Jurkat, Clone E6-1 (cell line): ENCODE measurements around the gene PLPPR5.
"Not testable (repeated sequence)": the region's sequence is repeated elsewhere in the genome, so short reads cannot be mapped to it uniquely, and the experiment has no call there.

Experiments used
- DNase-seq: peaks from one replicate; pipeline ENCODE4 v3.0.0-alpha.2; 2011; ENCODE audit warnings: low read depth, low spot score
- H3K4me3 ChIP-seq: 2 replicates; pipeline ENCODE4 v1.5.1; 2011; ENCODE audit warnings: mild to moderate bottlenecking, low read length, control low read depth, moderate library complexity

Gene PLPPR5

GRCh38 chr1:98881234-98881633 lies 123.4 kb downstream of the PLPPR5 start:
- DNase-seq, H3K4me3 ChIP-seq: not testable (repeated sequence)

GRCh38 chr1:98874828-98875227 lies 129.8 kb downstream of the PLPPR5 start:
- no peak for DNase-seq

GRCh38 chr1:98870959-98871903 lies 133.4 kb downstream of the PLPPR5 start:
- H3K4me3 ChIP-seq = no peak overlapping the region
- DNase-seq = peak; percentile 96

More at GRCh38 chr1:98874828-98875227, 129.8 kb downstream of the PLPPR5 start:
- no peak overlapping the region for H3K4me3 ChIP-seq

GRCh38 chr1:98865796-98866195 lies 138.9 kb downstream of the PLPPR5 start:
- DNase-seq = no peak
- H3K4me3 ChIP-seq = no peak overlapping the region

GRCh38 chr1:98860329-98860728 lies 144.3 kb downstream of the PLPPR5 start:
- no peak overlapping the region for H3K4me3 ChIP-seq
- no peak for DNase-seq

- no peak overlapping the region for H3K4me3 ChIP-seq
- DNase-seq = no peak
Measured at GRCh38 chr1:98854137-98854536, 150.5 kb downstream of the PLPPR5 start.

GRCh38 chr1:98849969-98850636 lies 154.6 kb downstream of the PLPPR5 start:
- peak; percentile 4 for DNase-seq
- H3K4me3 ChIP-seq = no peak overlapping the region

GRCh38 chr1:98842241-98842640 lies 162.4 kb downstream of the PLPPR5 start:
- no peak for DNase-seq

More at GRCh38 chr1:98842241-98842640, 162.4 kb downstream of the PLPPR5 start:
- no peak overlapping the region for H3K4me3 ChIP-seq
